Brain pericyte (primary cell): ENCODE measurements around the gene PARD3B.
"Not testable (repeated sequence)": the region's sequence is repeated elsewhere in the genome, so short reads cannot be mapped to it uniquely, and the experiment has no call there.

ENCODE experiments used
- DNase-seq: peaks from one replicate; pipeline ENCODE4 v3.0.0-alpha.2; 2012; ENCODE audit warnings: low read depth, low spot score

Gene PARD3B

GRCh38 chr2:205461678-205462665 lies 916.7 kb downstream of the PARD3B start:
- DNase-seq: no peak

GRCh38 chr2:205462681-205463345 lies 917.5 kb downstream of the PARD3B start:
- no peak for DNase-seq

DNA sequence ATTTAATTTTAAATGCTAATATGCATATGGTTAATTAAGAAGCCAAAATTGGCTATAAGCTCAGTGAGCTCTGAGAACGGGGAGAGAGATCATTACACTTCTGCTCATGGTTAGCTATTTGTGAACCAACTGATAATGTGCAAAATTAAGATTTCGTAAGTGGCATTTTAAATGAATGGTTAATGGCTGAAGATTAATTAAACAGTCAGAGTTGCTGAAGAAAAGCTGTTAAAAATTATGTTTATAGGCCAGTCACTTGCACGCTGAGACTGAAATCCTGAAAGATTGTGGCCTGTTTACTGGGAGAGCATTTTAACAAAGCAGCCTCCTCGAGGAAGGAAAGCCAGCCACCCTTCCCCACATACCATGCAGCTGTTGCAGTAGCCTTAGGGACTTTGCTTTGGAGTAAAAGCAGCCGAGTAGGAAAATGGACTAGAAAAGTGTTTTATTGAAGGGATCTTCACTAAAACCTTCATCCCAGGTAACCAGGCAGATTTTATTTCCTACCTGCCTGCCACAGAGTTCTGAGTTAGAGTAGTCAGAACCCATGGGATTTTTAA lies 918.3 kb downstream of the PARD3B start:
- no peak for DNase-seq

DNA sequence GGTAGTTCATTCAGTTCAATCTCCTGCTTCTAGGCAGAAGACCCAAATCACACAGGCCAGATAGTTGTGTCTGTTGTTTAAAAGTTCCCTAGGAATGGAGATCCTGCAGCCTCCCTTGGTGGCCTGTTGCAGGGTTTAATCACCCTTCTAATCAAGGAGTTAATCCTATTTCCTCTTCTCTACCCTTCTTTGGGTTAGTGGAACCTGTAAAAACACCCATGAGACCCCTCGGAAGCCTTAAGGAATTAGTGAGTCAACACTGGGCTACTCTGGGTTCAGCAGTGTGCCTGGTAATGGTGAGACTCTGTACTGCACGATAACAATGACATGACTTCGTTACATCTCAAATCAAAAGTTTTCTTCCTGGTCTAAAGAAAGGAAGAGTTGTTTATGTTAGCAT lies 919.4 kb downstream of the PARD3B start:
- no peak for DNase-seq

GRCh38 chr2:205465791-205466190 lies 920.5 kb downstream of the PARD3B start:
- no peak for DNase-seq

GRCh38 chr2:205471776-205472175 lies 926.5 kb downstream of the PARD3B start:
- DNase-seq: no peak

GRCh38 chr2:205473791-205474190 lies 928.5 kb downstream of the PARD3B start:
- no peak for DNase-seq

- no peak for DNase-seq
Measured at GRCh38 chr2:205474741-205475415, 929.6 kb downstream of the PARD3B start.

- no peak for DNase-seq
Measured at GRCh38 chr2:205475416-205475768, 930.1 kb downstream of the PARD3B start.

DNA sequence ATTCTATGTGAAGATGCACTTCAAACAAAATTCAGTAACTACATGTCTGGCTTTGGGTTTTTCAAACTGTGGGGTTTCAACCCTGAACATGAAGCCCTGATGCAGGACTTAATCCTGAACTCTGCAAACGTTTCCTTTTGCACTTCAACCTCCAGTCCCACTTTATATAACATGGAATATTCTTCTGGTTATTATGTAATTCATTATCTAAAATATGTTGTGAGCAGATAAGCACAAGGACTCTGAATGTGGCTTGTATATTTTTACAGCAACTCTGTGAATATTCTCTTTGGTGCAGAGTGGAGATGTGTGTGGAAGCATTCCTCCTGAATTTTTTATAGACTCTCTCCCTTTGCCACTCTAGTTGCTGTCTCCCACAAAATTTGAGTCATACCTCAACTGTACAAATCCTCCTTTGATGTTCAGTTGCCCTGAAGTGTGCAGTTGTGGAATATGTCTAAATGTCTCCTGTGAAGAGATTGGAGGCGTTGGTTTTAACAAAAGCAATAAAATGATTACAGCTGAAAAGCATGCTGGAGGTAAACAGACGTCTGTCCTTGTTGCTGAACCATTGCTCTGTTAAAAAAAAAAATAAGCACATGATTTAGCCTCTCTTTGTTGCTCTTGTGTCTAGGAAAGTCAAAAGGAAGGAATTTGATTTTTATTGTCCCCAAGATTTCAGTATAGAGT lies 931.9 kb downstream of the PARD3B start:
- DNase-seq: no peak

GRCh38 chr2:205481861-205482260 lies 936.6 kb downstream of the PARD3B start:
- no peak for DNase-seq

DNA sequence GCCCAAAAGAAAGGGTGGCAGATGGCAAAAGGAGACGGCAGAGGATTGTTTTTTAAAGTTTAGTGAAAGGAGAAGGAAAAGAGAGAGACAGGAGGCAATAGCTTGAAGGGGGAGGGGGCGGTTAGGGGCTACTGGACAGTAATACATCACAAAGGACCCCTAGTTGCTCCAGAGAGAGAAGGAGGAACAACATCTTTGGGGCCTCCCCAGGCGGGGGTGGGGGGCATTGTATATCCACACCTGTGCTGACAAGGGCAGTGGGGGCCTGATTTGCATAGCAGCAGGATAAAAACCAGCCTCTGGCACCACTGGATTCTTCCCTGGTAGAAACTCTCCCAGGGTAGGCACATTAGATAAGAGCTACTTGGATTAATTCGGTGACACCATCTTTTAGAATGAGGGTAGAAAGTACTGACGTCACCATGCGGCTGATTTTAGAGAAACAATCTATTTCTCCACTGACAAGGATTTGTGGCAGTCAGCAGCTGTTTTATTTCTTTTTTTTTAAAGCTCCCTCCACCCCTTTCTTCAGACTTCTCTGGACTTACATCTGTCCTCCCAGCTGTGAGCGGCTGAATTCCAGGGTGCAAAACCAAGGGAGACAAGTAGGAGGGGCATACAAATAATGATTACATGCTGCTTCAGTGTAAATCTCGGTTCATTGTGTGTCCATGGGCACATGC lies 937.3 kb downstream of the PARD3B start:
- DNase-seq: no peak

- DNase-seq: no peak
Measured at GRCh38 chr2:205483095-205483494, 937.8 kb downstream of the PARD3B start.

GRCh38 chr2:205484215-205484614 lies 938.9 kb downstream of the PARD3B start:
- no peak for DNase-seq

- DNase-seq: no peak
Measured at GRCh38 chr2:205484764-205485163, 939.5 kb downstream of the PARD3B start.

- DNase-seq: not testable (repeated sequence)
Measured at GRCh38 chr2:205493528-205493927, 948.3 kb downstream of the PARD3B start.

- no peak for DNase-seq
Measured at GRCh38 chr2:205494537-205495235, 949.4 kb downstream of the PARD3B start.

GRCh38 chr2:205495819-205496218 lies 950.5 kb downstream of the PARD3B start:
- no peak for DNase-seq

DNA sequence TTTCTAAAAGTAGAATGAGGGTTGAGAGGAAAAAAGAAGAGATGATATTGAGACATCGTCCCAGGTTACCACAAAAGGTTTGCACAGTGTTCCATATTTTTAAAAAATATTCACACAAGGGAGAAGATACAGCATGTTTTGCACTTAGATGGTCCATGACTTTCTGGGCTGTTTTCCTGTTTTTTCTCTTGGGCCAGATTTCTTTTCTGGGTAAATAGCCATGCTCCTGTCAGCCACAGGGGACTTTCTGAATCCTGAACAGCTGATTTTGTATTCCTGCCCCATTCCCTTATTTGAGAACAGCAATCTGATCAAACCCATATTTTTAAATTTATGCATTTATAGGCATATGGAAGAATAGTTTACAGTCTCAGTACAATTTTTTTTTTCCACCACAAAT lies 951.1 kb downstream of the PARD3B start:
- DNase-seq: no peak

DNA sequence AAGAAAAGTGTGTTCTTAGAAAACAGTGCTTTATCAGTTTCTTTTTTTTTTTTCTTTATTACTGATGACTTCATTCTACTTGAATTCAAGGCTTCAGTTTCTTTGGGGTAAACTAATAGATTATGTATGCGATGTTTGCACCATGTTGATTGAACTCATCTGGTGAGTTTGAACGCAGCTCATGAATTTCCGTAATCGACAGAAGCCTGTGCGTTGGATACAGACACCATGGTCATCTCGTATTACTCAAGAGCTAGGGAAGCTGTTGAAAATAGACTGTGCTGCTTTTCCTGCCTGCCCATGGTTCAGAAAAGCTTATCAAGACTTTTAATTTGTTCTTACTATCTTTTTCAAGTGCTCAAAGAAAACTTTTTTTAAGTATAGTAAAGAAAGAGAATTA lies 951.5 kb downstream of the PARD3B start:
- no peak for DNase-seq
